PC-9 (cell line): ENCODE data around the gene DCDC2B. TPM values are rescaled to one million over a fixed set of nuclear protein-coding genes. Genes with fewer than 3 reads are reported as not detected.
A peak's percentile ranks its signal among the peaks of the same experiment; 100 is the strongest.

Experiments
- BruUV-seq: library from RNA; stranded (reverse); fragments of 400-500 nt; replicated peaks from 2 replicates; lab custom pipeline; 2021; lab: Mats Ljungman, UMichigan
- CTCF ChIA-PET: fragments of 300-600 bp; sonication (Branson Sonifier 250); formaldehyde crosslinking; loops from one replicate; lab custom pipeline; 2022; ENCODE audit warnings: antibody characterized with exemption; lab: Charles Lee
- POLR2A ChIA-PET: fragments of 300-600 bp; sonication (Branson Sonifier 250); formaldehyde crosslinking; loops from one replicate; lab custom pipeline; 2022; ENCODE audit warnings: antibody characterized with exemption; ENCODE audit not compliant: unreplicated experiment; lab: Charles Lee
- DNase-seq, 2 experiments: peaks; one replicate each; pipeline versions ENCODE4 v3.0.0 to v3.0.0-alpha.2; 2015 to 2022; ENCODE audit warnings: mixed read lengths in 1 of 2
- H2AFZ ChIP-seq: fragments of 200-600 bp; sonication (generic); 2 replicates; pipeline ENCODE4 v1.8.1; 2017; ENCODE audit warnings: antibody characterized with exemption
- H3F3A ChIP-seq: fragments of 200-600 bp; sonication (generic); 2 replicates; pipeline ENCODE4 v1.8.1; 2017; ENCODE audit warnings: antibody characterized with exemption, mild to moderate bottlenecking, low read depth; ENCODE audit not compliant: insufficient read depth
- H3K27ac ChIP-seq: fragments of 200-600 bp; sonication (generic); 2 replicates; pipeline ENCODE4 v1.6.1; 2016; ENCODE audit warnings: mixed run types
- H3K27me3 ChIP-seq: fragments of 200-600 bp; sonication (generic); 2 replicates; pipeline ENCODE4 v1.6.1; 2016; ENCODE audit warnings: low read depth, mixed run types; ENCODE audit not compliant: insufficient read depth
- H3K36me3 ChIP-seq: fragments of 200-600 bp; sonication (generic); 2 replicates; pipeline ENCODE4 v1.6.1; 2016; ENCODE audit warnings: low read depth, mixed run types
- H3K4me1 ChIP-seq: fragments of 200-600 bp; sonication (generic); replicated peaks from 2 replicates; pipeline ENCODE4 v1.6.1; 2016; ENCODE audit warnings: mixed run types; ENCODE audit not compliant: insufficient read depth
- H3K4me2 ChIP-seq: fragments of 200-600 bp; sonication (generic); 2 replicates; pipeline ENCODE4 v1.6.1; 2017; ENCODE audit warnings: mixed run types
- H3K4me3 ChIP-seq: fragments of 200-600 bp; sonication (generic); 2 replicates; pipeline ENCODE4 v1.6.1; 2016; ENCODE audit warnings: mixed run types
- H3K79me2 ChIP-seq: fragments of 200-600 bp; sonication (generic); 2 replicates; pipeline ENCODE4 v1.6.1; 2017; ENCODE audit warnings: low read depth, mixed run types
- H3K9me2 ChIP-seq: fragments of 200-600 bp; sonication (generic); 2 replicates; pipeline ENCODE4 v1.8.1; 2017; ENCODE audit warnings: mild to moderate bottlenecking; ENCODE audit not compliant: insufficient read depth
- H3K9me3 ChIP-seq: fragments of 200-600 bp; sonication (generic); 2 replicates; pipeline ENCODE4 v1.8.1; 2016; ENCODE audit warnings: low read depth; ENCODE audit not compliant: insufficient read depth
- H4K20me1 ChIP-seq: fragments of 200-600 bp; sonication (generic); 2 replicates; pipeline ENCODE4 v1.8.1; 2017; ENCODE audit not compliant: insufficient read depth
- CTCF ChIP-seq: fragments of 200-600 bp; sonication (generic); conservative IDR thresholded peaks from 2 replicates; pipeline ENCODE4 v1.6.1; 2017; ENCODE audit warnings: mixed run types, antibody characterized with exemption, mild to moderate bottlenecking, moderate library complexity
- EZH2 ChIP-seq: fragments of 200-600 bp; sonication (generic); IDR thresholded peaks from 2 replicates; pipeline ENCODE4 v1.8.0; 2017; ENCODE audit warnings: antibody characterized with exemption, low read depth
- intact Hi-C: fragments of 100-400 bp; cut with micrococcal nuclease; formaldehyde crosslinking; loops from one replicate; pipeline ENCODE4 v1.10.0; 2022; ENCODE audit not compliant: unreplicated experiment
- total RNA-seq: library from RNA; stranded (reverse); gene quantifications from 2 replicates; pipeline ENCODE4 v1.2.3, GENCODE V29; 2021

The DCDC2B gene
- total RNA-seq, 1 experiment from 2014 or later, result not detected

- Histone ChIP-seq H3F3A (peaks cover 43% of the 10 kb centered on the region), H3K27ac (no peak within 1 kb of the TSS), H3K9me3 (no peaks in the 10 kb centered on the region), H3K4me2 (peak within 1 kb of the TSS; percentile 97), H4K20me1 (no peaks in the 10 kb centered on the region), H3K36me3 (0 out of 2 replicates have a peak, but pooled peaks cover 10% of the 10 kb centered on the region), H3K27me3 (no peaks in the 10 kb centered on the region), H3K4me1 (peaks cover 24% of the 10 kb centered on the region), H3K4me3 (peak within 1 kb of the TSS; percentile 78), H3K79me2 (0 out of 2 replicates have a peak, but pooled peaks cover 15% of the 10 kb centered on the region), H2AFZ (peak within 1 kb of the TSS; percentile 85), H3K9me2 (no peaks in the 10 kb centered on the region)
- ChIA-PET CTCF (interaction anchor here (0.5 to 1.0 kb wide), 2 partner anchors 128 to 294 kb away, joined by 3 to 14 read pairs; no protein-coding TSS in a partner anchor), POLR2A (interaction anchor here (0.6 to 1.2 kb wide), 3 partner anchors 86 to 189 kb away, joined by 3 to 9 read pairs (median 3); partner anchors contain the start of gene BSDC1)
- intact Hi-C loops, result no loop called here
- no peak for TF ChIP-seq EZH2
- TF ChIP-seq CTCF, result no peak; the same call in 1 of the 2 replicates
- DNase-seq, result peak; percentile 82 to 91
- BruUV-seq, result TSS peak; percentile 76
Observed at GRCh38 chr1:32205401-32206370, 3.2 kb upstream of the DCDC2B start, which contains the start of gene IQCC. Gene IQCC (plus strand): TSS chr1:32205671. CDS start chr1:32205682, 11 bp downstream.

- no peaks in the 10 kb centered on the region for H4K20me1 ChIP-seq
- no peaks in the 10 kb centered on the region for H3K9me2 ChIP-seq
- POLR2A ChIA-PET, result interaction anchor here (0.6 kb wide), 1 partner anchor 168 kb away, joined by 5 read pairs; no protein-coding TSS in a partner anchor
- no TSS peak for BruUV-seq
- peaks cover 24% of the 10 kb centered on the region for H3K4me1 ChIP-seq
- 0 out of 2 replicates have a peak, but pooled peaks cover 10% of the 10 kb centered on the region for H3K36me3 ChIP-seq
- intact Hi-C loops, result no loop called here
- H3K27me3 ChIP-seq, result no peaks in the 10 kb centered on the region
- TF ChIP-seq EZH2 (no peak), CTCF (no peak)
- 0 out of 2 replicates have a peak, but pooled peaks cover 15% of the 10 kb centered on the region for H3K79me2 ChIP-seq
- no peaks in the 10 kb centered on the region for H3K9me3 ChIP-seq
- H3K4me3 ChIP-seq, result no peak overlapping the region
- no peak for DNase-seq
- H3K27ac ChIP-seq, result no peak overlapping the region
- CTCF ChIA-PET, result no interaction called here
- H2AFZ ChIP-seq, result no peak overlapping the region
- H3F3A ChIP-seq, result peaks cover 51% of the 10 kb centered on the region
- peak overlapping the region; percentile 23 for H3K4me2 ChIP-seq
Observed at GRCh38 chr1:32208469-32208868, 420 bp upstream of the DCDC2B start.
